ENCODE data around the gene NDUFB8.
"Not testable (repeated sequence)": the region's sequence is repeated elsewhere in the genome, so short reads cannot be mapped to it uniquely, and the experiment has no call there.

Gene NDUFB8

GRCh38 chr10:100529475-100530298 is at the start of gene NDUFB8 (continued):
- peak; percentile 96 for TF ChIP-seq SCRT2 (tag by site-specific recombination; IDR thresholded peaks at IDR 0.05)
- peak; percentile 90 for TF ChIP-seq ZBTB7A (tag by site-specific recombination; IDR thresholded peaks at IDR 0.05; ENCODE audit: low read depth)
- no peak for TF ChIP-seq ZNF404 (tag by site-specific recombination; IDR thresholded peaks at IDR 0.05)

- TF ChIP-seq ZNF132 (tag by site-specific recombination; IDR thresholded peaks at IDR 0.05; ENCODE audit: borderline replicate concordance) (no peak), ZNF473 (tag by site-specific recombination; IDR thresholded peaks at IDR 0.05) (no peak), ZFP69B (tag by site-specific recombination; IDR thresholded peaks at IDR 0.05) (no peak), ZBTB20 (tag by site-specific recombination; IDR thresholded peaks at IDR 0.05) (no peak), ZNF626 (tag by site-specific recombination; IDR thresholded peaks at IDR 0.05) (no peak), ZNF830 (tag by site-specific recombination; IDR thresholded peaks at IDR 0.05; ENCODE audit: low read depth) (no peak), ZNF837 (tag by site-specific recombination; IDR thresholded peaks at IDR 0.05) (no peak), ZNF335 (tag by site-specific recombination; conservative IDR thresholded peaks at IDR 0.05) (no peak), ZBTB1 (tag by site-specific recombination; IDR thresholded peaks at IDR 0.05) (no peak), ZNF544 (tag by site-specific recombination; IDR thresholded peaks at IDR 0.05) (no peak), ZSCAN30 (tag by site-specific recombination; IDR thresholded peaks at IDR 0.05) (no peak), ZNF510 (tag by site-specific recombination; IDR thresholded peaks at IDR 0.05; ENCODE audit: insufficient replicate concordance) (no peak), RBAK (tag by site-specific recombination; IDR thresholded peaks at IDR 0.05) (no peak), ZNF701 (tag by site-specific recombination; IDR thresholded peaks at IDR 0.05) (no peak), ZNF623 (tag by site-specific recombination; IDR thresholded peaks at IDR 0.05) (no peak), BCL11B (tag by site-specific recombination; IDR thresholded peaks at IDR 0.05; ENCODE audit: low read depth) (no peak), ZBTB8A (tag by site-specific recombination; IDR thresholded peaks at IDR 0.05) (no peak)
- ChIA-PET POLR2A (no interaction called here), CTCF (interaction anchor here (0.5 to 1.3 kb wide), 5 partner anchors 12 to 302 kb away, joined by 3 read pairs; no protein-coding TSS in a partner anchor)
- H3K4me1 ChIP-seq (ENCODE audit: control insufficient read depth, insufficient read depth, low read length) = no peaks in the 10 kb centered on the region
- H3K27ac ChIP-seq (ENCODE audit: extremely low read depth, low read depth, low read length) = no peak overlapping the region
- H3K4me3 ChIP-seq (ENCODE audit: low read depth, low read length) = no peak overlapping the region
- no peaks in the 10 kb centered on the region for H3K36me3 ChIP-seq (ENCODE audit: control insufficient read depth in 2 of 2, insufficient read depth in 1 of 2, low read length in 2 of 2)
- no peaks in the 10 kb centered on the region for H3K9me3 ChIP-seq (ENCODE audit: control insufficient read depth, insufficient read depth, low read depth, low read length)
Observed at GRCh38 chr10:100576282-100576635, 46.6 kb upstream of the NDUFB8 start.

DNA sequence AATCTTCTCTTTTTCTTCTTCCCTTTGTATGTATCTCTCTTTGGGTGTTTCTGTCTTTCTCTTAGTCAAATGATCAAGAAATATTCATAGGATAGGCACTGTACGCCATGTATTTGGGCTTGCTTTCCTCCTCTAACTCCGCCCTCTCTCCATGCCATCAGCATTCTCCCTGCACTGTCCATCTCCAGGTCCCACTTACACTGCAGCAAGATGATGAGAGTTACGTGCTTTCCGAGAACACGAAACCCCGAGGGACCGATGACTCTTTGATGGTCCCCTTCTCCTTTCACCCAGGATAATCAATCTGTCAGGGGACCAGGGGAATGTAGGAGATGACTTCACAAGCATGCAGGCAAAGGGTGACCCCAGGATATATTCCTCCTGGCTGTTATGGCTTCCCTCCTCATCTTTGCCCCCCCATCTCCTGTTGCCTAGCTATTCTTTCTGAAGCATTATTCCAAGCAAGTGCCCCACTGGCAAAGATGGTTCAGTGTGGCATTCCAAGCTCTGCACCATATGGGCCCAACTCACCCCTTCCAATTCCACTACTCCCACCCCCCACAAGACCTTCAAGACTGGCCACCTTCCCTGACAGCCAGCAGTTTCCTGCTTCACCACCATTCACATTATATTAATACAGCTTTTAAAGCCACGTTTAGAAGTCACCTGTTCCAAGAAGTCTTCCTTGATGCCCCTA is 46.1 kb upstream of the NDUFB8 start:
- Histone ChIP-seq H3K4me1 (ENCODE audit: control insufficient read depth, insufficient read depth, low read length) (no peaks in the 10 kb centered on the region), H3K27ac (ENCODE audit: extremely low read depth, low read depth, low read length) (no peak overlapping the region), H3K9me3 (ENCODE audit: control insufficient read depth, insufficient read depth, low read depth, low read length) (no peaks in the 10 kb centered on the region), H3K36me3 (ENCODE audit: control insufficient read depth in 2 of 2, insufficient read depth in 1 of 2, low read length in 2 of 2) (no peaks in the 10 kb centered on the region), H3K4me3 (ENCODE audit: low read depth, low read length) (no peak overlapping the region)
- TF ChIP-seq ZNF184 (tag by site-specific recombination; IDR thresholded peaks at IDR 0.05) (no peak), ZNF292 (tag by site-specific recombination; IDR thresholded peaks at IDR 0.05; ENCODE audit: borderline replicate concordance, low read depth) (no peak)
- ChIA-PET POLR2A (no interaction called here), CTCF (interaction anchor here (0.5 to 1.7 kb wide), 6 partner anchors 11 to 303 kb away, joined by 3 to 7 read pairs (median 3); no protein-coding TSS in a partner anchor)

DNA sequence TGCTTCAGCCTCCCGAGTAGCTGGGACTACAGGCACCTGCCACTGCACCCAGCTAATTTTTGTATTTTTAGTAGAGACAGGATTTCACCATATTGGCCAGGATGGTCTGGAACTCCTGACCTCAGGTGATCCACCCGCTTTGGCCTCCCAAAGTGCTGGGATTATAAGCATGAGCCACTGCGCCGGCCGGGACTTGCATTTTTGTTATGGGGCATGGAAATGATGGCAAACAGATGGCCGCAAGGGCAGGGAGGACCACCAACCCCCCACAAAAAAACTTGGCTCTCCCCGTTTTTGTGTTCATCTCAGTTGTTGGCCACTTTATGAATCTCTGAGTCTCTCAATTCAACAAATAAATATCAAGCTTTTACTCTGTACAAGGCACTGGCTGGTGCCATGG is 45.5 kb upstream of the NDUFB8 start:
- H3K9me3 ChIP-seq (ENCODE audit: control insufficient read depth, insufficient read depth, low read depth, low read length); H3K4me1 ChIP-seq (ENCODE audit: control insufficient read depth, insufficient read depth, low read length); H3K36me3 ChIP-seq (ENCODE audit: control insufficient read depth in 2 of 2, insufficient read depth in 1 of 2, low read length in 2 of 2); POLR2A ChIA-PET; H3K4me3 ChIP-seq (ENCODE audit: low read depth, low read length); H3K27ac ChIP-seq (ENCODE audit: extremely low read depth, low read depth, low read length): not testable (repeated sequence)
- CTCF ChIA-PET = interaction anchor here (0.7 to 1.7 kb wide), 4 partner anchors 13 to 303 kb away, joined by 3 to 7 read pairs (median 3); no protein-coding TSS in a partner anchor
